GM12892 (cell line): ENCODE results near the gene STK39.

Experiments
- POLR2A ChIP-seq: IDR thresholded peaks from 2 replicates; pipeline ENCODE4 v1.6.1; 2011; ENCODE audit warnings: low read depth, low read length, control low read depth
- POLR2AphosphoS5 ChIP-seq: IDR thresholded peaks from 2 replicates; pipeline ENCODE4 v1.6.1; 2011; ENCODE audit warnings: low read depth, low read length, control low read depth

GRCh38 chr2:168255103-168255502, 7.7 kb upstream of the STK39 start:
- TF ChIP-seq POLR2AphosphoS5 (no peak), POLR2A (no peak)
